Esophagus mucosa (tissue), 1 donor: ENCODE data around the gene SLC25A29. TPM values are rescaled to one million over a fixed set of nuclear protein-coding genes. Genes with fewer than 3 reads are reported as not detected.
"Not testable (repeated sequence)": the region's sequence is repeated elsewhere in the genome, so short reads cannot be mapped to it uniquely, and the experiment has no call there.

Experiments used
- ATAC-seq: fragments of 200-7000 bp; cut with Tn5 transposase; one replicate; pipeline ENCODE4 v1.9.1; 2020
- total RNA-seq: library from RNA; stranded (reverse); gene quantifications from one replicate; pipeline ENCODE4 v1.2.4, GENCODE V29; 2023
- donor health status: DM: yes; HTN: yes; CAD: no.

SLC25A29 gene
- total RNA-seq, 1 donor from 2014 or later = 15.5 TPM

DNA sequence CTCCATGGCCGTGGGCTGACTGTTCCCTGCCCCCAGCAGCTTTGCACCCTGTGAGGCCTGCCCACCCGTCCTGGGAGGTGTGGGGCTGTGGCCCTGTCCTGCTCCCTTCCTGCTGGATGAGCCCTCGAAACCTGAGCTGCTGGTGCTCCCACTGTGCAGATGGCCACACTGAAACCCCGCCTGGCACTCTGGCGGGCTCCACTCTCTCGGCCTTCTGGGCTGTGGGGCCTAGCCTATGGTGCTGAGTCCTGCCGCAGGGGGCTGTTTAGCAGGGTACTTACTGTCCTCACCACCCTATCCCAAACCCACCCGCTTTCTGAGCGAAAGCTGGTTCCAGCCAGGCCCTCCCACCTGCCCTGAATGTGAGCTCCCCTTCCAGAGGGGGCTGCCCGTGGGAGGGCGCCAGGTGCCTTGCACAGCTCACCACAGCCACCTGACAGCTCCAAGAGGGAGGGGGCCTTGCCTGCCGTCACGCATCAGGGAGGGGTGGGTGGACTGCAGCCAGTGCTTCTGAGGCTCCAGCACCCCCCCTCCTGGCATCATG, 24.2 kb upstream of the SLC25A29 start:
- ATAC-seq = no peak

DNA sequence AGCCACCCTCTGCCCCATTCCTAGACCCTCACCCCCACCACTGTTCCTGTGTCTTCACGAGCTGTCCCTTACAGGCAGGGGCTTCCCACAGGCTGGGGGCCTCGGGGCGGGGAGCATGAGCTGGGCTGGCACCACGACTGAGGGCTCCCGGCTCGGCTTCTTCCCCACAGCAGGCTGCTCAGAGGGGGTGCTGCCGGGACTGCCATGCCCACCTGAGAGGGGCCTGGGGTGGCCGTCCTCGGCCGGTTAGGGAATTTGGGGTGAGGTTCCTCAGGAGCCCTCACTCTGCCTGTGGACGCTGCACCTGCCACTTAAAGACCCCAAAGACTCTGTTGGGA, 23.7 kb upstream of the SLC25A29 start:
- no peak for ATAC-seq

DNA sequence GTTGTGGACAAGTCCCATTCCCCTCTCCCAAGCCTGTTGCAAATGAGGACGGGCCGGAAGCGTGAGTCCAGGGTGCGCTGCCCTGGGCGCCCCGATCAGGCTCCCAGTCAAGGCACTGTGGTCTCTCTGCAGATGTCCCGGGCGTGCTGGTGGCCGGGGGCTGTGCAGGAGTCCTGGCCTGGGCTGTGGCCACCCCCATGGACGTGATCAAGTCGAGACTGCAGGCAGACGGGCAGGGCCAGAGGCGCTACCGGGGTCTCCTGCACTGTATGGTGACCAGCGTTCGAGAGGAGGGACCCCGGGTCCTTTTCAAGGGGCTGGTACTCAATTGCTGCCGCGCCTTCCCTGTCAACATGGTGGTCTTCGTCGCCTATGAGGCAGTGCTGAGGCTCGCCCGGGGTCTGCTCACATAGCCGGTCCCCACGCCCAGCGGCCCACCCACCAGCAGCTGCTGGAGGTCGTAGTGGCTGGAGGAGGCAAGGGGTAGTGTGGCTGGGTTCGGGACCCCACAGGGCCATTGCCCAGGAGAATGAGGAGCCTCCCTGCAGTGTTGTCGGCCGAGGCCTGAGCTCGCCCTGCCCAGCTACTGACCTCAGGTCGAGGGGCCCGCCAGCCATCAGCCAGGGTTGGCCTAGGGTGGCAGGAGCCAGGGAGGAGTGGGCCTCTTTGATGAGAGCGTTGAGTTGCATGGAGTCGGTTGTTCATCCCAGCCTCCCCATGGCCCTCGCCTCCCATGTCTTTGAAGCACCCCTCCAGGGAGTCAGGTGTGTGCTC, 23.2 kb upstream of the SLC25A29 start:
- ATAC-seq = no peak

DNA sequence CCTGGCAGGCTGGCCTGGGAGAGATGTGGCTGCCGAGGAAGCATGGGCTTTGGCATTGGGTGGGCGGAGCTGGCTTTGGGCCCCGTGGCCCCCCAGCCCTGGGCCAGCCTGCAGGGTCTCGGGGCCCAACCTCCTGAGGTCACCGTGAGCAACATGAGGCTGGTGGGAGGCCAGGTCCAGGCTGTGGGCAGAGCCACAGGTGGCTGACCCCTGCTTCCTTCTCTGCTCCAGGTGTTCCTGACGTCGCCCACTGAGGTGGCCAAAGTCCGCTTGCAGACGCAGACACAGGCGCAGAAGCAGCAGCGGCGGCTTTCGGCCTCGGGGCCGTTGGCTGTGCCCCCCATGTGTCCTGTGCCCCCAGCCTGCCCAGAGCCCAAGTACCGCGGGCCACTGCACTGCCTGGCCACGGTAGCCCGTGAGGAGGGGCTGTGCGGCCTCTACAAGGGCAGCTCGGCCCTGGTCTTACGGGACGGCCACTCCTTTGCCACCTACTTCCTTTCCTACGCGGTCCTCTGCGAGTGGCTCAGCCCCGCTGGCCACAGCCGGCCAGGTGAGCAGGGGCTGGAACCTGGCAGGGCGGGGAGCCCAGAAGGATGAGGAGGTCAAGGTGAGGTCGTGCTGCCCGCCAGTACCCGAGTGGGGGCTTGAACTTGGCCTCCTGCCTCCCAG, 22.4 kb upstream of the SLC25A29 start:
- ATAC-seq = no peak

DNA sequence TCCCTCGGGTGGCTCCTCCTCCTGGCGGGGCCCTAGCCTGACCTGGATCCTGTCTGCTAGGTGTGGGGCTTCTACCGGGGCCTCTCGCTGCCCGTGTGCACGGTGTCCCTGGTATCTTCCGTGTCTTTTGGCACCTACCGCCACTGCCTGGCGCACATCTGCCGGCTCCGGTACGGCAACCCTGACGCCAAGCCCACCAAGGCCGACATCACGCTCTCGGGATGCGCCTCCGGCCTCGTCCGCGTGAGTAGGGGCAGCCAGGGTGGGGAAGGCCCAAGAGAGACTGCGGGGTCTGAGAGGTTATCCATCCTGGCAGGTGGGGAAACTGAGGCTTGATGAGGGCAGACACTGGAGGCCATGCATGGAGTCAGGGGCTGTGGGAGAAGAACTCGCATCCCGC, 20.9 kb upstream of the SLC25A29 start:
- ATAC-seq = no peak

DNA sequence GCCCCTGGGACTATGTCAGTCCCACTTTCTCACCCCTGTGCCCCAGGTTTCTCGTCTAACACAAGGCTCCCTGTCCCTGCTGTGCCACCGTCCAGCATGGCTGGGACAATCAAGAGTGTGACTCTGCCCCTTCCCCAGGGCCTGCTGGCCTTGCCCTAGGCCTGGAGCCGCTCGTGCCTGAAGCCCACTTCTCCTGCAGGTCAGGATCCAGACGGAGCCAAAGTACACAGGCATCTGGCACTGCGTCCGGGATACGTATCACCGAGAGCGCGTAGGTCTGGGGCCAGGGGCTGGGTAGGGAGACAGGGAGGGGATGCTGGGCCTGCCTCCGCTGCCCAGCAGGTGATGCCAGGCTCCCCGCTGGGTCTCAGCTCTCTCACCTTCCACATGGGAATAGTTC, 19.7 kb upstream of the SLC25A29 start:
- no peak for ATAC-seq

DNA sequence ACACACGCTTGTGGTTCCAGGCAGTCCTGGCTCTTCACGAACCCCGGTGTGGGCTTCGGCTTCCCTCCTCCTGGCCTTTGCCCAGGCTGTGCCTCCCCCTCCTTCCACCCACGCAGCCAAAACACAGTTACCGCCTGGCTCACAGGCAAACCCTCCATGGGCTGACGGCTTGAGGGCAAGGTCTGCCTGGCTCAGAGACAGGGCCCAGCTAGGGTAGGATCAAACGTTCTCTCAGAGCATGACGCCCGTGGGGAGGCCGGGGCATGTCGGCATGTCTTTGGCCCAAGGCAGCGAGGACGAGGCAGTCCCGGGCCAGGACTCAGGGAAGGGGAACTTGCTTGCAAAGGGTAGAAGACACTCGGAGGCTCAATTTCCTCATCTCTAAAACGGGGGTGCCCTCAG, 19.0 kb upstream of the SLC25A29 start:
- ATAC-seq = no peak

DNA sequence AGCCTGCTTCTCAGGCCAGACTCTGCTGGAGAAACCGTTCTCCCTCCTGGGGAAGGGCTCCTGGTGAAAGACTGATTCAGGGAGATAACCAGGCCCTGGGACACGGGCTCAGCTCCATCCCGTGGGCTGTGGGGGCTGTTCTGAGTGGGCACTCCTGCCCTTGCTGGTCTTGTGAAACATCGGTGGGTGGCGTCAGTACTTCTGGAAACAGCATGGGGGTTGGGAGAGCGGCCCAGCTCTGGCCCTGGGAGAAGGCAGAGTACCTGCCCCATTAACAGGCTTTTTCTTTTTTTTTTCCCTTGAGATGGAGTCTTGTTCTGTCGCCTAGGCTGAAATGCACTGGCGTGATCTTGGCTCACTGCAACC, 17.7 kb upstream of the SLC25A29 start:
- no peak for ATAC-seq

DNA sequence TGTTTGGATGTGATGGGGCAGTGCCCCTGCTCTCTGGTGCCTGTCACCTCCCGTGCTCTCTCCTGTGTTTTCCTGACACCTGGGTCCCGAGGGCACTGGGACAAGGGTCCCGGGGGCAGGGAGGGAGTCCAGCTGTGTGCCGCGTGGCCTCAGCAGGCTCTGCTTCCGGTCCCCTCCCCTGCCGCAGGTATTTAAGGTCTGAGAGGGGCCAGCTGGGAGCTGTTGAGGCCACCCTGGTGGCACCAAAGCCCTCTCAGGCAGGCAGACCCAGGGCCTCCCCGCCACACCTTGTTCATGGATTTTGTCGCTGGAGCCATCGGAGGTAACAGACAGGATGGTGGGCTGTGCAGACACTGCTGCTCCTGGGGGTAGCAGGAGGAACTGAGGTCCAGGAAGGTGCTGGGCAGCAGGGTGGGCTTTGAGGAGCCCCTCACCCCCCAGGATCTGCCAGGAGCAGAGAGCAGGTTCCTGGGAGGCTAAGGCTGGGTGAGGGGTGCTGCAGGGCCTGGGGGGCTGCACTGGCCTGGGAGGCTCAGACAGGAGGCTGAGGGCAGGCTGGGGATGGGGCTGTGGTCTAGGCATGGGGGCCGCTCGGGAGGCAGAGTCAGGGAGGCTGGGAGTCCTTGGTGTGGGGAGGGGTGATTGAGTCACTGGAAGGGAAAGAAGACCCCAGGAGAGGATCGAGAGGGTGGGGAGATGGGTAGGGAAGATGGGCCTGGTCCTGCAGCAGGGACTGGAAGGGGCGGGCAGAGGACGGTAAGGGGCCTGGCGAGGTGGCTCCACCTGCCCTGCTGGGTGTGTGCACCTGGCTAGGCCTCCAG, 17.1 kb upstream of the SLC25A29 start, which contains the start of gene SLC25A47:
TSS of gene SLC25A47 (plus strand) at position 219 of the 821 bp plus-strand sequence. CDS start at position 295, 76 bp downstream.
- ATAC-seq = no peak

DNA sequence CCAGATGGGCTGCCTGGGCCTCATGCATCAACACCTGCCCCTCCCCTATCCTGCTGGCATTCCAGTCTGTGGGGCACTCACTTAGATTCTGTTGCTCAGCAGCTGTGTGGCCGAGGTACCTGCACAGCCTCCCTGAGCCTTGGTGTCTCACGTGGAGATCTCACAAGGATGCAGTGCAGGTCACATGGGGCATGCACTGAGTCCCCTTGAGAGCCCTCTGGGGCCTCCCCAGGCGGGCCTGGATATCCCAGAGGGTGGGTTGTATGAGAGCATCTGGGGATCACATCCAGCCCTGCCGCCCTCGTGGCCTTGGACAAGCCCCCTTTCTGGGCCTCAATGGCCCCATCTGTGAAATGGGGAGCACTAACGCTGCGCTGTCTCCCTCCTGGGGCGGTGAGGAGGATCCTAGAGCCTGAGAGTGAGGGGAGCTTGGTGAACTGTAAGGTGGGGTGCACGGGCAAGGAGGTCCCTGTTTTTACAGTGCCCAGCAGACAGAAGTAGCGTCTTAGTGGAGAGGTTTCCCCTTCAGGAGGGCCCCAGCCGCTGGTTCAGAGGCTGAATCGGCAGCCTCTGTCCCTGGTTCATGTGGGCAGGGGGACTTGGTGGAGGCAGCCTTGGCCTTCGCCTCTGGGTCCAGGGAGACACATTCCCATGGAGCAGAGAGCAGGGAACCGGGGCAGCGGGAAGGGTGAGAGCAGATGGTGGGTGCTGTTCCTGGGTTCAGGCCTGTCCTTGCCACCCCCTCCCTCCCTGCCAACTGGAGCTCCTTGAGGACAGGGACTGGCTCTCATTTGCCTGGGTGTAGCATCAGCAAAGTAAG, 16.1 kb upstream of the SLC25A29 start:
- no peak for ATAC-seq

DNA sequence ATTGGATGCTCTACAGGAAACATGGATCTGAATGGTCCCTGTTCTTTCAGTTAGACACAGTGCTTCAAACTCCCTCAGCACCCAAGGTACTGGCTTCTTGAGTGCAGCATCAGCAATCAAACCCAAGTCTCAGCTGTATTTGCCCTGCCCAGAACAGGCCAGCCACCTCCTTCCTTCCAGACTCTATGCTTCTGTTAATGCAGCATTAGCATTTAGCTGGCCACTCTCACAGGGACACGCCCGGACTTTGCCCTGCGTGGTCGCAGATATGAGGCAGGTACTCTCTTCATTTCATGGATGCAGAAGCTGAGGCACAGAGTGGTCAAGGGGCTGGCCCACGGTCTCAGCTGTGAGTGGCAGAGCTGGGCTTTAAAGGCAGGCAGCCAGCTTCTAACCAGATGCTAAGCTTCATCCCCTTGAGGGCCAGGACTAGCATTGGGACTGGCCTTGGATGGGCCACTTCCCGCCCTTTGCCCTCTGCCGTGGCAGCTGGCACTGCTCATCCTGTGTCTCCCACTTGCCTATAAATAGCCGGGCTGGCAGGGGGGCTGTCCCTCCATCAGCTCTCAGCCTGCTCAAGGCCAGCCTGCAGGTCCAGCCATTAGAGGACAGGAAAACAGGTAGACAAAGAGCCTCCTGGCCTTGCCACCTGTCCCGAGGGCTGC, 15.4 kb upstream of the SLC25A29 start:
- ATAC-seq = no peak

DNA sequence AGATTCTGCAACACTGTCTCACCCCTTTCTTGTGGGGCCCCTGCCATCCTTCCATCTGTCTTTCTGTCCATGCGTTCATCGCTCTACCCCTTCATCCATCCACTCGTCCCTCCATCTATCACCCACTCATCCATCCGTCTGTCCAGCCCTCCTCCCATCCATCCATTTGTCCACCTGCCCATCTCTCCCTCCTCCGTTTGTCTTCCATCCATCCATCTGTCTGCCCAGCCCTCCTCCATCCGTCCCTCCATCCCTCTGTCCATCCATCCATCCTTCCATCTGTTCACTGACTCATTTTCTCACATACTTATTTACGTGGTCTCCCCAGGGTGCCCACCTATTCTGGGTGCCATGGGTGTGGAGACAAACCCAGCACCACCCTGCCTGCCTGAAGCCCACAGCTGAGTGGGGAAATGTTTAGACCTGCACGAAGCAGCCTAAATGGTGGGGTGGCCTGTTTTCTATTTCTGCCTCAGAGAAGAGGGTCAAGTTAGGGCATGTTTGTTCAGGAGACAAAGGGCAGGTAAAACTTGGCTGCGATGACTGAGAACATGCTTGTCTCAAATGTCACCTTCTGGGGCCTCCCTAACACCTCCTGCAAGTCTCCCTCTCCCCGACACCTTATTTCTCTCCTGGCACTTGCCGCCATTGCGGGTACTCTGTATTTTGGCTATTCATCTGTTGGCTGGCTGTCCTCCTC, 14.1 kb upstream of the SLC25A29 start:
- peak; percentile 44 for ATAC-seq

DNA sequence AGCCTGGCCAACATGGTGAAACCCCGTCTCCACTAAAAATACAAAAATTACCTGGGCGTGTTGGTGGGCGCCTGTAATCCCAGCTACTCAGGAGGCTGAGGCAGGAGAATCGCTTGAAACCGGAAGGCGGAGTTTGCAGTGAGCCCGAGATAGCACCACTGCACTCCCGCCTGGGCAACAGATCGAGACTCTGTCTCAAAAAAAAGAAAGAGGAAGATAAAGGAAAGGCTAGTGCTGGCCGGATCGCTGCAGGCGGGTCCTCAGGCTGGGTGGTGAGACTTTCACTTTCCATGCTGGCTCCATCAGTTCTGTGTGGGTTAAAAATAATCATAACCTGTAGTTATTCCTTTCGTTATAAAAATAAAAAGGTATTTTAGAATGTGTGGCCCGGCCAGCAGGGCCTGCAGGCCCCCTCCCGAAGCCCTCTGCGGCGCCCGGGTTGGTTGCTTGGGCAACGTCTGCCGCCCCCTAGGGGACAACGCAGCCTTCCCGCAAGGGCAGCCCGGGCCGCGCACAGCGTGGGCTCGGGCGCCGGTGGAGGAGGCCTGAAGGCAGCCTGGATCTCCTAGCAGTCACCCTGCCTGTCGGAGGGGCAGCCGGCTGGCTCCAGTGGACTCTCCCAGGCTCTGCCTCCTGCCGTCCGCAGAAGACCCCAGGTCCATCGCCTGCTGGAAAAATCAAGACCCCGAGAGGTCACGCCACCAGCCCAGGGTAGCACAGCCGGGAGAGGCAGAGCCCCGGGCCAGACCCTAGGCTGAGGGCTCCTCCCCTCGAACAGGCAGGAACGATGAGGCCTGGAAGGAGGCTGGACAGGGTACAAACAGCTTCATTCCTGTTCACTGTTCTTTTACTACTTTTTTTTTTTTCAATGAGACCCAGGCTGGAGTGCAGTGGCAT, 11.9 kb upstream of the SLC25A29 start:
- ATAC-seq = peak; percentile 33

DNA sequence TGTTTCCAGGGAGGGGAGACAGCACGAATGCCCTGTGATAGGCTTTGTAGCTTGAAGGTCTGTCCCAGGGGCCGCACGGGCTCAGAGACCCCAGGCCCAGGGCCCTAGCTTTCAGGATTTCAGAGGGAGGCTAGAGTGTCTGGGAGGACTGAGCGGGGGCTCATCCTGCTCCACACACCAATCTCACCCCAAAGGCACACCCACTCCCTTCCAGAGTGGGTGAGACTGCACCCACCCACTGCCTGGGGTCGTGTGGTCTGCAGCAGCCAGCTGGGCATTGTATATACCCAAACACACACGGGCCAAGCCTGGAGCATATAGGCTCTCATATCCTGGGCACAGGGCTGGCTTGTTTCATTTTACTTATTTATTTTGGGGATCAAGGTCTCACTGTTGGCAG, 11.1 kb upstream of the SLC25A29 start:
- no peak for ATAC-seq

DNA sequence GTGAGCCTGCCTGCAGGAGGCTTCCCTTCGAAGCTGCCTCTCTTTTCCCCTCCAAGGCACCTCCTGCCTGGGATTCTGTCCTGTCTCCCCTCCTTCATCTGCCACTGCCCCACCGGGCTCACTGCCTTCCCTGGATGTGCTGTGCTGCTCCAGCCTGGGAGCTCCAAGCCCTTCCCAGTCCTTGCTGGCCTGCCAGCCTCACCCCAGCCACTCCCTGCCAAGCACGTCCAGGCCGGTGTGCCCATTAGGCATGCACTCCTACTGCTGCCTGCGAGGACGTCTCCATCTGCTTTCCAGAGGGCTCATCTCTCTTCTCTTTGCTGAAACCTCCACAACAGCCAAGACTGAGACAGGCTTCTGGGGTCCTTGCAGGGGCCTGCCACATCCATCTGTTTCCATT, 8.5 kb upstream of the SLC25A29 start:
- ATAC-seq = peak; percentile 85

DNA sequence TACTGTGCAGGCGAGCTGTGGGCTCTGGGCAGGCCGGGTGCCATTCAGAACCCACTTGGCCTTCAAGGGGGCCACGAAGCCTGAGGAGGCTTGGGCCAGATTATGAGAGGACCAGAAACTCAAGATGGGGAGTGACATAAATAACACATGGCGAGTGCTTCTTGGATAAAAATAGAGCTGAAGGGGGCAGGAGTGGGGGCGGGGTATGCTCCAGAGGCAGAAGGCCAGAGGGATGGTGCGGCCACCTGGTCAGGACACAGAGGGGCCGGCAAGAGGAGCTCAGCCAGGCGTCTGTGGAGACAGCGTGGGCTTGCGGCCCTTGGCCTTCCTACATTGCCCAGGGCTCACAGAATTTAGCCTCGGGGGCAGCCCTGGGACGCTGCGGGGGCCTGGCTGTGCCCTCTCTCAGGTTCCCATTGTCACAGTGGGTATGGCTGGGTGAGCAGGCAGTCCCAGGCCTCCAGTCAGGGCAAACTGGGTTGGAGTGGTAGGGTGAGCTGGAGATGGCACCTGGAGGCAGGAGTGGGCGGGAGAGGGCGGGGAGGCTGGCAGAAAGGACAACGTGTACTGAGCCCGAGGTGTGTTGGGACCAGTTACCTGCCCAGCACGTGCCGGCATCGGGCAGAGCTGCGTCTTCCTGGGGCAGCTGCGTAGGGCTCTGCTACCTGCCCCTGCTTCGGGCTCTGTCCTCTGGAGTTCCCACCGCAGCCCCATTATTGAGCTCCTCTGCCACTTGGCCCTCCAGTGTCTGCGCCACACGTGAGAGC, 7.4 kb upstream of the SLC25A29 start:
- peak; percentile 67 for ATAC-seq

DNA sequence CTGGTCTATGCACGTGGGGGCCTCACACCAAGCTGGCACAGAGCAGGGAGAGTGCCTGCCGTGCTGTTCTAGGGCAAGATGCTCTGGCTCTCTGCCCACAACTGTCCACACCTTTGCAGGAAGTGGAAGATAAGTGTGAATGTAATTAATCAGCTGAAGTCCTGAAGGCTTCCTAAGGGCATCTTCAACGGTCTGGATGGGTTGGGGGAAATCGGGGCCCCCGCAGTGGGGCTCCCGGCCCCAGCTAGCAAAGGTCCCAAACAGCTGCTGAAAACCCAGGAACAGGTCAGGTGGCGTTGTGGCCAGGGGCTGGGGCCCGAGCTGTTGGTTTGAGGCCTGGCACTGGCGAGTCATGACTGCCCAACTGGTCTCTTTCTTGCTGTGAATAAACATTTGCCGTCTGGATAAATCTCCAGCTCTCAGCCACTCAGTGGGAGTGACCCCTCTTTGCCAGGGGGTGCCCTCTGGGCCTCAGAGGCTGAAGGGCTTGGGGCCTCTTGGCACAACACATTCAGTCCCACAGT, 6.7 kb upstream of the SLC25A29 start:
- no peak for ATAC-seq

DNA sequence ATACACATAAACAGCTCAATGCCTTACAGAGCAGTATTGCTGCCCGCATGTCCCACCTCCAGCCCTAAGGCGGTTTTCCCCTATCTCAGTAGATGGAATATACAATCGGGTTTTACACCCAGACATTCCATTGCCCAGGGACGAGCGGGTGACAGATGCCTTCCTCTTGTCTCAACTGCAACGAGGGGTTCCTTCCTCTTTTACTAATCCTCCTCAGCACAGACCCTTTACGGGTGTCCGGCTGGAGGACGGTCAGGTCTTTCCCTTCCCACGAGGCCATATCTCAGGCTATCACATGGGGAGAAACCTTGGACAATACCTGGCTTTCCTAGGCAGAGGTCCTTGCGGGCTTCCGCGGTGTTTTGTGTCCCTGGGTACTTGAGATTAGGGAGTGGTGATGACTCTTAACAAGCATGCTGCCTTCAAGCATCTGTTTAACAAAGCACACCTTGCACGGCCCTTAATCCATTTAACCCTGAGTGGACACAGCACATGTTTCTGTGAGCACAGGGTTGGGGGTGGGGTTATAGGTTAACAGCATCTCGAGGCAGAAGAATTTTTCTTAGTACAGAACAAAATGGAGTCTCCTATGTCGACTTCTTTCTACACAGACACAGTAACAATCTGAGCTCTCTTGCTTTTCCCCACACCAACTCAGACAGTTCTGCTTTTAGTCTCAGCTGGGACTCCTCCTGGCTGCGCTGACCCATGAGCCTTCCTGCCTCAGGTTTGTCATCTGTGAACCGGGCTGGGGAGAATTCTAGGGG, 6.0 kb upstream of the SLC25A29 start:
- not testable (repeated sequence) for ATAC-seq
